ENCODE measurements around the gene VPS36. TPM values are rescaled to one million over a fixed set of nuclear protein-coding genes. Genes with fewer than 3 reads are reported as not detected.

Gene VPS36
- total RNA-seq, 1 experiment from 2014 or later, result 29.2 TPM

DNA sequence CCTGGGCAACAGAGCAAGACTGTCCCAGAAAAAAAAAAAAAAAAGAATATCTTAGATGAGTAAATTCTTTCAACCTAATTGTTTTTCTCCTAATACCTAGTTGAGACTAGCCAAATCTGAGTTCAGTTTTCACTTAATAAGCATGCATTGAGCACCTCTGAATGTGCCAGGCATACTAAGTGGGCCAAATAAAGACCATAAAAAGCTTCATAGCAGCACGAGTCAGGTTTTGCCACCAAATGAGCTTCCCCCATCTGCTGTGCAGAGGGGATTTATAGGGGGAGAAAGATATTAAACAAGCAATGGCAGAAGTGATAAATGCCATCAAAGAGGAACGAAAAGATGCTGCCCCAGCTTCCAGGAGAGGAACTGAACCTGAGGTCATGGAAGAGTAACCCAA, 55.8 kb downstream of the VPS36 start:
- Histone ChIP-seq H3K27me3 (ENCODE audit: insufficient read depth, low read length) (no peaks in the 10 kb centered on the region), H3T11ph (ENCODE audit: low read length) (no peak overlapping the region), H3K14ac (ENCODE audit: insufficient read depth, low read length) (no peak overlapping the region), H2AFZ (ENCODE audit: low read length) (no peak overlapping the region), H4K20me1 (ENCODE audit: control insufficient read depth, insufficient read depth, insufficient read length) (no peaks in the 10 kb centered on the region), H3K4ac (ENCODE audit: low read depth, low read length) (no peak overlapping the region), H3K79me2 (ENCODE audit: insufficient read depth, low read length) (no peaks in the 10 kb centered on the region), H3K4me2 (ENCODE audit: insufficient read depth, insufficient read length, low read length) (no peak overlapping the region), H3K23ac (ENCODE audit: insufficient read length, low read depth, low read length) (no peak overlapping the region), H3K23me2 (ENCODE audit: insufficient read length, low read depth, low read length, poor library complexity, severe bottlenecking) (no peaks in the 10 kb centered on the region), H3K56ac (ENCODE audit: insufficient read length, low read depth, low read length) (no peak overlapping the region), H2BK15ac (ENCODE audit: low read depth, low read length) (no peak overlapping the region), H2BK120ac (ENCODE audit: low read depth, low read length, poor library complexity, severe bottlenecking) (no peak overlapping the region), H4K5ac (ENCODE audit: insufficient read length, low read depth, low read length) (no peak overlapping the region), H3K9ac (ENCODE audit: extremely low read depth, insufficient read length, low read length) (no peak overlapping the region), H3K79me1 (ENCODE audit: insufficient read depth, low read depth, low read length, poor library complexity, severe bottlenecking) (no peaks in the 10 kb centered on the region), H3K9me3 (ENCODE audit: control insufficient read depth, low read depth, low read length) (no peaks in the 10 kb centered on the region), H2BK5ac (ENCODE audit: insufficient read length, low read length) (no peak overlapping the region), H2BK12ac (ENCODE audit: insufficient read length, low read depth, low read length) (no peak overlapping the region), H2AK5ac (ENCODE audit: insufficient read length, low read length) (no peak overlapping the region), H3K4me1 (ENCODE audit: insufficient read depth, low read length) (no peaks in the 10 kb centered on the region), H4K8ac (replicated peaks; ENCODE audit: insufficient read length, low read depth, low read length) (no peak overlapping the region), H3K27ac (ENCODE audit: insufficient read length, low read depth, low read length) (no peak overlapping the region), H3K18ac (ENCODE audit: insufficient read length, low read depth, low read length) (no peak overlapping the region), H2BK20ac (ENCODE audit: low read depth, low read length, poor library complexity, severe bottlenecking) (no peak overlapping the region), H4K91ac (ENCODE audit: insufficient read length, low read depth, low read length) (no peak overlapping the region)
- Mint-ChIP-seq H3K9me3 (no peaks in the 10 kb centered on the region), H3K27ac (no peak overlapping the region), H3K4me3 (no peak overlapping the region), H3K36me3 (ENCODE audit: insufficient read depth in 1 of 3, low read depth in 3 of 3) (no peaks in the 10 kb centered on the region), H3K4me1 (0 out of 4 replicates have a peak, but pooled peaks cover 0 to 2% of the 10 kb centered on the region in 2 experiments), H3K27me3 (ENCODE audit: low read depth) (peaks cover 4% of the 10 kb centered on the region; the same call in 1 of the 2 replicates)
- DNase-seq, result no peak
- TF ChIP-seq, protein P1, sequence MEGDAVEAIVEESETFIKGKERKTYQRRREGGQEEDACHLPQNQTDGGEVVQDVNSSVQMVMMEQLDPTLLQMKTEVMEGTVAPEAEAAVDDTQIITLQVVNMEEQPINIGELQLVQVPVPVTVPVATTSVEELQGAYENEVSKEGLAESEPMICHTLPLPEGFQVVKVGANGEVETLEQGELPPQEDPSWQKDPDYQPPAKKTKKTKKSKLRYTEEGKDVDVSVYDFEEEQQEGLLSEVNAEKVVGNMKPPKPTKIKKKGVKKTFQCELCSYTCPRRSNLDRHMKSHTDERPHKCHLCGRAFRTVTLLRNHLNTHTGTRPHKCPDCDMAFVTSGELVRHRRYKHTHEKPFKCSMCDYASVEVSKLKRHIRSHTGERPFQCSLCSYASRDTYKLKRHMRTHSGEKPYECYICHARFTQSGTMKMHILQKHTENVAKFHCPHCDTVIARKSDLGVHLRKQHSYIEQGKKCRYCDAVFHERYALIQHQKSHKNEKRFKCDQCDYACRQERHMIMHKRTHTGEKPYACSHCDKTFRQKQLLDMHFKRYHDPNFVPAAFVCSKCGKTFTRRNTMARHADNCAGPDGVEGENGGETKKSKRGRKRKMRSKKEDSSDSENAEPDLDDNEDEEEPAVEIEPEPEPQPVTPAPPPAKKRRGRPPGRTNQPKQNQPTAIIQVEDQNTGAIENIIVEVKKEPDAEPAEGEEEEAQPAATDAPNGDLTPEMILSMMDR (conservative IDR thresholded peaks at IDR 0.05), result no peak
- no CpG with 5 or more reads among the region's 2 CpGs for WGBS (ENCODE audit: extremely low coverage, insufficient read length, low lambda C conversion rate)
